EH (cell line): Measurements from ENCODE around the gene KIAA1671.
"Not testable (repeated sequence)": the region's sequence is repeated elsewhere in the genome, so short reads cannot be mapped to it uniquely, and the experiment has no call there.

Experiments
- DNase-seq: peaks from one replicate; pipeline ENCODE4 v3.0.0-alpha.2; 2015; ENCODE audit warnings: low read depth

The KIAA1671 gene

DNA sequence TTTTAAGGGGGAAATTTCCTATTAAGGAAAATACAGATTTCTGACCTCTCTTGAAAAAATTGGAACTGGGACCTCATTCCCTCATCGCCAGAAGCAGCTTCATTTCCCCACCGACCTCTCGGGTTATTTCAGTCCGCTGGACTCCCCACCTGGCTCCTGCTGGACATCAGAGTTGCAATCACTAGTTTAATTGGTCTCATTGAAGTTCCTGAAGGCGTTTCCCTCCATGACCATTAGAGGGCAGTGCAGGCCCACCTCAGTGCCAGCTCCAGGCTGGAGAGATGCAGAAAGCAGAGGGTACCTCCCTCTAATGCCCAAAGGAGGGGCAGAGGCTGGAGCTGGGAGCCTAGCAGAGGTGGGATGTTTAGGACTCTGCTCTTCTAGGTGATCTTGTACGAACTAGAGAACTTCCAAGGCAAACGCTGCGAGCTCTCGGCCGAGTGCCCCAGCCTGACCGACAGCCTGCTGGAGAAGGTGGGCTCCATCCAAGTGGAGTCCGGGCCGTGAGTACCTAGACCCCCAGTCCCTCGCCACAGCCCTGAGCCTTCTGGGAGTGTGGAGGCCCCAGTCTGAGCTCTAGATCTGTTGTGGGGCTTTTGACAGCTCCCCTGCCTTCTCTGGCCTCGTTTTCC, 249.9 kb downstream of the KIAA1671 start:
- peak; percentile 50 for DNase-seq

DNA sequence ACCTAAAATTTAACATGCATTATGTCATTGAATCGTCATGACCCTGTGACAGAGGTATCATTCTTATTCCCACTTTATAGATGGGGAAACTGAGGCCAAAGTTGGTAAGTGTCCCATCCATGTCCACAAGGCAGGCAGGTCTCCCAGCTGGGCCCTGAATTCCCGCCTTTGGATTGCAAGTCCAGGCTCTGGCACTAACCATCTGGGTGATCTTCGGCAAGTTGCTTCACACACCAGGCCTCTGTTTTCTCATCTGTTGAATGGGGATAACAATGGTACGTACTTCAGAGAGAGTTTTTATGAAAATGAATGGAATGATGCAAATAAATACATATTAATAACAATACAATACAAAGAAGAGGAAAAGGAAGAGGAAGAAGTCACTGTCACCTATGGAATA, 250.6 kb downstream of the KIAA1671 start:
- no peak for DNase-seq

DNA sequence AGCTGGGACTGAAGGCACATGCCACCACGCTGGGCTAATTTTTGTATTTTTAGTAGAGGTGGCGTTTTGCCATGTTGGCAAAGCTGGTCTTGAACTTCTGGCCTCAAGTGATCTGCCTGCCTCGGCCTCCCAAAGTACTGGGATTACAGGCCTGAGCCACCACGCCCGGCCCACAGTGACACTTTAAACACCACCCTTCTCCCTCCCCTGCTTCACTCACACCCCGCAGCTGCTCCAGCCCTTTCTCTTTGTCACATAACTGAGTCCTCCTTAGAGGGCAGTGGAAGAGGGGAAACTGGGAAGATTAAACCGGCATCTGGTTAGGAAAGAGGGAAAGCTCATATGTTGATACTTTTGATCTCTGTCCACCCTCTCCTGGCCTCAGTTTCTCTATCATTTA, 252.0 kb downstream of the KIAA1671 start:
- not testable (repeated sequence) for DNase-seq

DNA sequence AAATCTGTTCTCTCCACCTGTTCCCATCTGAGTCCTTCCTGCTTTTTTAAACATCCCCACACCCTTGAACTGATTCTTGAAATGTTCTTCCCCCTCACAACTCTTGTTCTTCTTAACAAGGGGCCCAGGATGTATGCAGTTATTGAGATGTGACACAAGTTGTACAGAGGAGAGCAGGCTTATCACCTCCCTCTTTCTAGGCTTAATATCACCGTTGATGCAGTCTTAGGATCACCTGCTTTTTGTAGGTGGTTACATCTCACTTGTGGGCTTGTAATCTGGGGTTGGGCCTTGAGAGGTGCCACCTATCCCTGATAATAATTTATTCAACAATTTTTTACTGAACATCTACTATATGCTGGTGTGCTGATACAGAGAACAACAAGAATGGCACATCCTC, 253.3 kb downstream of the KIAA1671 start:
- DNase-seq, result no peak

DNA sequence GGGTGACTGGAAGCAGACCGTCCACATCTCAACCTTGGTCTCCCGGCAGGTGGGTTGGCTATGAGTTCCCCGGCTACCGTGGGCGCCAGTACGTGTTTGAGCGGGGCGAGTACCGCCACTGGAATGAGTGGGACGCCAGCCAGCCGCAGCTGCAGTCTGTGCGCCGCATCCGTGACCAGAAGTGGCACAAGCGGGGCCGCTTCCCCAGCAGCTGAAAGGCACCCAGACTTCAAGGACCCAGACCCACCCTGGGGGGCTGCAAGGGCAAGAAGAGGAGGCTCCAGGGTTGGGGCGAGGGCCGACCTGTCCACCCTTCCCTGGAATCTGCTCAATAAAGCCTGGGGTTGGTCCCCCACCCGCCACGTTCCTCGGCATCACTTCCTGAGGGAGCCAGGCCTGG, 254.5 kb downstream of the KIAA1671 start:
- no peak for DNase-seq

DNA sequence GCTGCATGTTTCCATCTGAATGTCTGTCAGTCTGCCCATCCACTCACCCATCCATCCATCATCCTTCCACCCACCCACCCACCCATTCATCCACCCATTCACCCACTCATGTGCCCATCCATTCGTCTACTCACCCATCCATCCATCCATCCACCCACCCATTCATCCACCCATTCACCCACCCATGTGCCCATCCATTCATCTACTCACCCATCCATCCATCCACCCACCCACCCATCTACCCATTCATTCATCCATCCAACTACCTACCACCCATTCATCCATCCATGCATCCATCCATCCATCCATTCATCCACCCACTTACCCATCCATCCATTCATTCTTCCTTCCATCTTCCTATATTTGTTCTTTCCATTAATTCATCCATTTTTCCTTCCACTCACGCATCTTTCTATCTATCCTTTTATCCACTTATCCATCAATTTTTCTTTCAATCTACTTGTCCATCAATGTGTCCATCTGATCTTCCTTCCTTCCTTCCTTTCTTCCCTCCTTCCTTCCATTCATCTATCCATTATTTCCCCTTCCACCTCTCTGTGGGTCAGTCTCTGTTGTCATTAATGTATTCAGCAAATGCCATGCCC, 255.1 kb downstream of the KIAA1671 start:
- no peak for DNase-seq

DNA sequence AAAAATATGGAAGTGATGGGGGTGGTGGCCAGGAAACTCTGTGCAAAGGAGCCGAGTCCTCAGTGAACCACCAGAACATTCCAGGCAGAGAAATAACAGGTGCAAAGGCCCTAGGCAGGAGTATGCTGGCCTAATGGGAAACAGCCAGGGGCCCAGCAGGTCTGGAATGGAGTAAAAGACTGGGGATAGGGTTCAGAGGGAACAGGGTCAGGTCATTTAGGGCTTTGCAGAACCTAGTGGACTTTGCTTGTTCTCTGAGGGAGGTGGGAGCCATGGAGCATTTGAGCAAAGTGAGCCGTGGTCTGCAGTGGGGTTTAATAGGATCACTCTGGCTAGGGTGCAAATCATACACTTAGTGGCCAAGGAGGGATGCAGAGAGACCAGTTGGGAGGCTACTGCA, 255.8 kb downstream of the KIAA1671 start:
- DNase-seq, result no peak

DNA sequence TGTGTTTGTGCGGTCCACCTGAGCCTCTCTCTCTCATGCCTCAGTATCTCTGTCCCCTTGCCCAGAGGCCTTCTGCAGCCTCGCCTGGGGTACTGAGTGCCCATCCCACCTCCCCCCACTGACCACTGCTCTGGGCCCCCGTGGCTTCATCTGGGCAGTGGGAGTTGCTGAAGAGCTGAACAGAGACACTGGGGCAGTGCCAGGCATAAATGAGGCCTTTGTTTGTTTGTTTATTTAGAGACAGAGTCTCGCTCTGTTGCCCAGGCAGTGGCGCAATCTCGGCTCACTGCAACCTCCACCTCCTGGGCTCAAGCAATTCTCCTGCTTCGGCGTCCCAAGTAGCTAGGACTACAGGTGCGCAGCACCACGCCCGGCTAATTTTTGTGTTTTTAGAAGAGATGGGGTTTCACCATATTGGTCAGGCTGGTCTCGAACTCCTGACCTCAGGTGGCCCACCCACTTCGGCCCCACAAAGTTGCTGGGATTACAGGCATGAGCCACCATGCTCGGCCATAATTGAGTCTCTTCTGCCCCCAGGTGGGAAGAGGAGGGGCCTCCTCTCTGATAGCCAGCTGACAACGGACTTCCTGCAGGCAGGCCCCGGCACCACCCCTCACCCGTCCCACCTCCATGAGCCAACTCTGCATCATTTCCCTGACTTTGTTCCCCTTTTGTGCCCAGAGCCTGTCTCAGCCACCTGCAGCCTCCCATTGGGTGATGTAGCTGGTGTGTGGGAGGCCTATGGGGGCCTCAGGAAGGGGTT, 256.4 kb downstream of the KIAA1671 start:
- DNase-seq, result no peak

DNA sequence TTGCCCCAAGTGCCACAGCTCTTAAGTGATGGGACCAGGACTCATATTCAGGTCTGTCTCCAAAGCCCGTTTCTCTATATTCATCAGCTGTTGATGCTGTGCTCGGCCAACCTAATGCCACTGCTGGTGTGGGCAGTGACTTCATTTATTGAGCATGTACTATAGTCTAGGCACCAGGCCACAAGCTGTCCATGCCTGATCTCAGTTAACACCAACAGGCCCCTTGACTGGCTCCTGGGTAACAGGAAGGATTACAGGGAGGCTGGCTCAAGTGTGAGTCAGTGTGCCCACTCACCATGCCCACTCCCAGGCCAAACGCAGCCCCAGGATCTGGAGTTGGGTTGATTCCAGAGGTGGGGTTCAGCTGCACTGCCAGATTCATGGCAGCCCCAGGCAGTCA, 258.3 kb downstream of the KIAA1671 start:
- no peak for DNase-seq

DNA sequence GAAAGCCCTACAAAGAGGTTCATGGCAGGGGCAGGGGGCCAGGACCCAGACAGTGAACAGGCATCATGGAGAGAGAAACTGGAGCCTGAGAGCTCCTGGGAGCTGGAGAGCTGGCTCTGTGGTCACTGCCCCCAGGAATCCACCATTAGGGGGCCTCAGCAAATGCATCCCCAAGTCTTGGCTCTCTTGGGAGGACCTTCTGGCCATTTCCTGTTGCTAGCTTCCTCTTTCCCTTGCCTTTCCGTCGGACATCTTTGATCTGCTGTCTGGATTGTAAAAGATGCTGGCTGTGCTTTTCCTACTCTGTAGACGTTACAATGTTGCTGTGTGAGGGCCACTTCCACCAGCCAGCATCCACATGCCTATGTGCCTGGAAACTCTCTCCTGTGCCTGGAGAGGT, 259.8 kb downstream of the KIAA1671 start:
- DNase-seq, result no peak

DNA sequence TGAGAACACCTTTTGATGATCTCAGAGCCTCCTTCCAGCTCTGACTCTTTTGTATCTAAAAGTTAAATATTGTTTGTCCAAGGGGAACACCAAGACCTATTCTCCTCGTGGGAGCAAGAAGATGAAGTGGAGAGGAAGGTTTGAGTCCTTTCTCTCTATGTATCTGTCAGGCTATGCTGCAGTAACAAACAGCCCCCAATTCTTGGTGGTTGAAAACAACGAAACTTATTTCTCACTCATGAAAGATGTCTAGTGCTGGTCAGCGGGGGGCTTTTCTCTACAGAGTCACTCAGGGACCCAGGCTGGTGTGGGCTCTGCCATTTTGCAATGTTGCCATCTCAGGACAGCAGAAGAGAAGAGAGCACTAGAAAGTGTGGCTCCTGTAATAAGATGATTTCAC, 260.7 kb downstream of the KIAA1671 start:
- DNase-seq, result no peak

DNA sequence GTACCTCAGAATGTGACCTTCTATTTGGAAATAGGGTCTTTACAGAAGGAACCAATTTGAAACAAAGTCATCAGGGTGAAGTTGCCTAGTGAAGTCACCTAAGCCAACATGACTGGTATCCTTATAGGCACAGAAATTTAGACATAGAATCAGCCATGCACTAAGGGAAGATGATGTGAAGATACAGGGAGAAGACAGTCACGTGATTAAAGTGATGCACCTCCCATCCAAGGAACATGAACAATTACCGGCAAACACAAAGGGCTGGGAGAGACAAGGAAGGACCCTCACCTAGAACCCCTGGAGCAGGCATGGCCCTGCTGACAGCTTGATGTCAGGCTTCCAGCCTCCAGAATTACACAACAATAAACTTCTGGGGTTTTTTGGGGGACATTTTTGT, 263.7 kb downstream of the KIAA1671 start:
- DNase-seq, result no peak

DNA sequence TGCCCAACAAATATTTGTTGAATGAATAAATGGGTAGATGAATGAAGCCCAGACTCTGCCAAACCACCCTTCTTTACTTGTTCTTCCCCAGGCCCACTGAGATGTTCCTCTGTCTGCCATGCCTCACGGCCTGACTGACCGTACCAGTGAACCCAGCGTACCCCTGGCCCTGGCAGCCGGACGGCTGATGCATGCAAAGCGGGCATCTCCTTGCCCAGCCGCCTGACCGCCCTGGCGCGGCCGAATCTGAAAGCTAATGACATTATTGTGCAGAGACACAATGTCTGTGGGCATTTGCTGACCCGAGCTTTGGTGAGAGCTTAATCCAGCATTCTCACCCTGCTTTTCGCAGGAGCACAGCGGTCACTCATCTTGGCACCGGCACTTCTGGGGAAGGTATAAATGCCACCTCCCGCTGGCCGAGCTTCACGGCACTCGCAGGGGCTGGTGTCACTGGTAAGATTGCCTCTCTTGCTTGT, 266.7 kb downstream of the KIAA1671 start, which contains the start of gene CRYBB2:
Gene CRYBB2 (plus strand): TSS at position 429 of the 479 bp plus-strand sequence. CDS start 1,791 bp downstream, outside the sequence.
- DNase-seq, result no peak

DNA sequence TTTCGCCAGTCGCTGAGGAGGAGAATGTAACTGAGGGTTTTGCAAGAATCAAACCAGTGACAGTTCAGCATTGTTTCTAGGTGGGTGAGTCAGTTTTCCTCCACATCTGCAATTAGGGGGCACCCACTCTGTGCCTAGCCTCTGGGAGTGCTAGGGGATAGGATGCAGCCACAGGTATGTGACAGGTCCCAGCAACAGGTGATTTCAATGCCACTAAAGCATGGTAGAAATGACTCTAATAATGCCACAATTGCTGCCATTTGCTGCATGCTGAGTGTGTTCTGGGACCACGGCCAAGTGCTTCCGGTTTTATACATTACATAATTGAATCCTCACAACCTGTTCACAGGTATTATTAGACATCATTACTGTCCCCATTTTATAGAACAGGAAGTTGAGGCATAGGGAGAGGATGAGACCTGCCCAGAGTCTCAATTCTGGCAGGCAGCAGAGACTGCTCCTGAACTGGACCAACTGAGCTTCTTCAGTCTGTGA, 267.5 kb downstream of the KIAA1671 start:
- DNase-seq, result no peak

DNA sequence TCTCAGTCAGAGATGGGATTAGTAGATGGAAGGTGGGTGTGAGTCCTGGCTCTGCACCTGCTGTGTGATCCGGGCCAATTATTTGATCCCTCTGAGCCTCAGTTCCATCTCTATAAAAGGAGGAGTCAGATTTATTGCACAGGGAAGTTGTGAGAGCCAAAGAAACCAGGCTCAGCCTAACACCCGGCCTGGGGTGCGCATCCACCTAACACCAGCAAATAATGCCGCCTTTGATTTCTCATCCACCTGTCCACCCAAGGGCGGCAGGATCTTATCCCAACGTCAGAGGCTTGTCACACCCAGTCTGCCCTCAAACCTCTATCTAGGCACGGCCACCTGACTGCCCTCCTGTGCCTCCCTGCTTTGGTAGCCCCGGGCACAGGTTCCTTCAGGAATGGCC, 269.3 kb downstream of the KIAA1671 start:
- no peak for DNase-seq

DNA sequence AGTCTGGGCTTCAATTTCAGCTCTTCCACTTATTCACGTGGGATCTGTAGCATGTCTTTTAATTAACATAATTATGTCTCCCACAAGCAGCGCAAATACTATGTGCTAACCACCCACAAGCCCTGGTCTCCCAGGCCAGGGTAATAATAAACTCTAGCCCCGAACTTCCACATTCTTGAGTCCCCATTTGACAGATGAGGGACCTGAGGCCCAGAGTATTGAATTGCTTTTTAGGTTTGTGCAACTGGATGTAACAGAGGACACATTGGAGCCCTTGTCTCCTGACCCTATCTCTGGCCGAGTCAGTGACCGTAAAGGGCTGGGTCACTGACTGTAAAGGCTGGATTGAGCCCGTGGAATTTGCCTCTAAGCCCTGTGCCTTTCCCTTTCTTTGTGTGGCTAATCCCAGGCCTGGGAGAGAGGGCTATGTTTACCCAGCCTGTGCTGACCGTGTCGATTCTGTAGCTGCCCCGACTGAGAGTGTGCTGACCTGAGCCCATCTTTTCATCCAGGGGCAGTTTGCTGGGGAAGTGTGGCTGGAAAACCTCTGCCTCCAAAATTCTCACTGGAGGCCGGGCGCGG, 270.8 kb downstream of the KIAA1671 start:
- DNase-seq, result no peak

DNA sequence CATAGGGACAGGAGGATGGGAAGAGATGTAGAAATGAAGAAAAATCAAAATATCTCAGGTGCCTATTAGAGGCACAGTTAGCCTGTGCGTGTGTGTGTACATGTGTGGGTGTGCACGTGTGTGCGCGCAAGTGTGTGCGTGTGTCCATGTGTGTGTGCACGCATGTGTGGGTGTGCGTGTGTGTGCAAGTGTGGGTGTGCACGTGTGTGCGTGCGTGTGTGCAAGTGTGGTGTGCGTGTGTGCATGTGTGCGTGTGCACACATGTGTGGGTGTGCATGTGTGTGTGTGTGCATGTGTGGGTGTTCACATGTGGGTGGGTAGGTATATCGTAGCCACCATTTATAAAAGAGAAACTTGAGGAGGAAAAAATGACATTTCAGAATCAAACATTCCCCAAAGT, 276.3 kb downstream of the KIAA1671 start:
- DNase-seq, result no peak

DNA sequence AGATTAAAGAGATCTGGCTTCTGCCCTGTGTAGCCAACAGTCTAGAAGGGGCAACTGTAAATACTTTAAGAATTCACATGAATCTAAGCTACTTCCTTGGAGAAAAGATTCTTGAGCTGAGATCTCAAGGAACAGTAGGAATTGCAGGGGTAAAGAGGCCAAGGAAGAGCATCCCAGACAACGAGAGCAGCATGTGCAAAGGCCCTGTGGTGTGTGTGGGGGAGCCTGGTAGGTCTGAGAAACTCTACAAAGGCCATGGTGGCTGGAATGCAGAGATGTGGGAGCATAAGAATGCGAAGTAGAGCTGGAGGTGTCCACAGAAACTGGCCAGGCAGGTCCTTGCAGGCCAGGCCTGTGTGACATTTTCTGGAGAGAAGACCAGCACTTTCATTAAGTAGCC, 278.2 kb downstream of the KIAA1671 start:
- not testable (repeated sequence) for DNase-seq

DNA sequence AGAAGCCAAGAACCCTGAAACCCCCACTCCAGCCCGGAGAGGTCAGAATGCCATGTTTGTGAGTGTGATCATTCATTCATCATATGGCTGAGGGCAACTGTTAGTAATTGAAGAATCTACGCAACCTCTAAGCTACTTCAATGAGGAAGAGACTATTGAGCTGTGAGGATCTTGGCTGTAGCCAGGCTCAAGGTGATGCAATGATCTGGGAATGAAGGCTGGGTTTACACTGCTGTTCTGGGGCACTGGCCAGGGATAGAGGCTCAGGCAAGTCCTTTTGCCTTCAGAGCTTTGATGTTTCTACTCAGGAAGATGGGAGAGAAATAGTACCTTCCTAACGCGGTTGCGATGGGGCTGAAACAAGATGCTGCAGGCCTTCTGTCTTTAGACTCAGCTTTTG, 279.8 kb downstream of the KIAA1671 start:
- DNase-seq, result no peak

DNA sequence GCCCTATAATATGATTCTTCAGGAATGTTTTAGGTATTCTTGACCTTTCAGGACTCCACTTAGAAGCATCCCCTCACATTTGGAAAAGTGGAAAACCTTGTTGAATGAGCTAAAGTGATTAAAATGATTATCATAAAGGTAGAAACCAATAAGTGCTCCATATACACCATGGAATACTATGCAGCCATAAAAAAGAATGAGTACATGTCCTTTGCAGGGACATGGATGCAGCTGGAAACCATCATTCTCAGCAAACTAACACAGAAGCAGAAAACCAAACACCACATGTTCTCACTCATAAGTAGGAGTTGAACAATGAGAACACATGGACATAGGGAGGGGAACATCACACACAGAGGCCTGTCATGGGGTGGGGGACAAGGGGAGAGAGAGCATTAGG, 281.2 kb downstream of the KIAA1671 start:
- not testable (repeated sequence) for DNase-seq

DNA sequence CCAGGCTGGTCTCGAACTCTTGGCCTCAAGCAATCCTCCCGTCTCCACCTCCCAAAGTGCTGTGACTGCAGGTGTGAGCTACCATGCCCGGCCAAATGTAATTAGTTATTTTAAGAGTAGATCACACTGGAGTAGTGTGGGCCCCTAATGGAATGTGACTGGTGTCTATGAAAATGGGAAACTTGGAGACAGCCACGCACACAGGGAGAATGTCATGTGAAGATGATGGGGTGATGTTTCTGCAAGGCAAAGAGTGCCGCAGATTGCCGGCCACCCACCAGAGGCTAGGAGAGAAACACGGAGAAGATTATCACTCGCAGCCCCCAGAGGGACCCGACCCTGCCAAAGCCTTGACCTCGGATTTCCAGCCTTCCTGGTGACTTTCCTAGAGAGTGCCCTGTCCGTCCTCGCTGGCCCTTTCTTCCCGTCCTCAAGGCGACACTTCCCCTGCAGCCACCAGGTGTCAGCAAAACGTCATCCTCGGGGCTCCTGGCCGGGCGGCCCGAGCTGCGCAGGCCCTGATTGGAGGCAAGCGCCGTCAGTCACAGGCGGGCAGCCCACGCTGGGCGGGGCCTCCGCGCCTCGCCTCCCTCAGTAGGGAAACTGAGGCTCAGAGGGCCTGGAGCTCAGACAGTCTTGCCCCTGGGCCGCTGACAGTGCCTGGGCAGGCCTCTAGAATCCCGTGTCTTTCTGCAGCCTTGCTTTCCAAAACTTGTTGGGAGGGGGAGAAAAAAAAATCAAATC, 283.2 kb downstream of the KIAA1671 start:
- peak; percentile 43 for DNase-seq

DNA sequence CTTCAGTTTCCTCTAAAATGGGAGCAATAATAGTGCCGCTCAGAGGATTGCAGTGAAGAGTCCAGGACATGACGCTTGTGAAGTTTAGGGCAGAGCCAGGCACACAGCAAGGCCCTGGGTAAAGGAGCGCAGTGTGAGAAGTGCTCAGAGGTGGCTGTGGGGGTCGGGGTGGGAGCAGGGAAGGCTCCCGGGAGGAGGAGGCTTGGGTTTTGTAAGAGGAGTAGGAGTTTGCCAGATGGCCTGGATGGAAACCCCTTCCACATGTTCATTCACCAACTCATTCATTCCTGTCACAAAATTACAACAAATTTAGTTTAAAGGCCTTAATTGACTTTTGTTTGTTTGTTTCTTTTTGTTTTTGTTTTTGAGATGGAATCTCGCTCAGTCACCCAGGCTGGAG, 283.9 kb downstream of the KIAA1671 start:
- DNase-seq, result no peak
